ENCODE data around the gene ARHGAP42.

Gene ARHGAP42

DNA sequence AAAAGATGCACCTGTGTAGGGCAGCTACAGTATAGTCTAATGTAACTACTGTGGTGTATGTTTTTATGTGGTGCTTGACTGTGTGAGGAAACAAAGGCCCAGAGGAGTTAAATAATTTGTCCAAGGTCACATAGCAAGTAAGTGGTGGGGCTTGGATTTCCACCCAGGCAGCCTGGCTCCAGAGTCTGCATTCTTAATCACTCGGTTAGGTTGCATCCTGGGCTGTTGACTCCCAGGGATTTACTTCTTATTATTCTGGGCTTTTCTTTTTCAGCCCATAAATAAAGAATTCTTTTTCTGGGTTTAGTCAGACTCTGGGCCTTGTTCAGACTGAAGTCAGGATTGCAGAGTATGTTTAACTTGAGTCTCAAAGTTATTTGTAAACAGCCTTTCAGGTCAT is 82.1 kb downstream of the ARHGAP42 start:
- TF ChIP-seq TAF1 (IDR thresholded peaks at IDR 0.05; ENCODE audit: low read depth, low read length): no peak
- no peak for TF ChIP-seq SPI1 (IDR thresholded peaks at IDR 0.05; ENCODE audit: low read depth, low read length)
- TF ChIP-seq POLR2AphosphoS5 (IDR thresholded peaks at IDR 0.05; ENCODE audit: low read depth, low read length): no peak
- no peak for TF ChIP-seq PAX5 (IDR thresholded peaks at IDR 0.05; ENCODE audit: insufficient read depth, low read length, severe bottlenecking)
- no peak for TF ChIP-seq POLR2A (IDR thresholded peaks at IDR 0.05; ENCODE audit: low read depth, low read length)
- no peak for TF ChIP-seq POU2F2 (IDR thresholded peaks at IDR 0.05; ENCODE audit: low read depth, low read length)
- FAIRE-seq (no peak), DNase-seq (ENCODE audit: insufficient read length, low spot score) (no peak)

GRCh38 chr11:100769617-100770016 is 82.5 kb downstream of the ARHGAP42 start:
- TF ChIP-seq POLR2AphosphoS5 (IDR thresholded peaks at IDR 0.05; ENCODE audit: low read depth, low read length): no peak
- no peak for TF ChIP-seq POLR2A (IDR thresholded peaks at IDR 0.05; ENCODE audit: low read depth, low read length)
- no peak for TF ChIP-seq TAF1 (IDR thresholded peaks at IDR 0.05; ENCODE audit: low read depth, low read length)
- TF ChIP-seq POU2F2 (IDR thresholded peaks at IDR 0.05; ENCODE audit: low read depth, low read length): no peak
- no peak for TF ChIP-seq PAX5 (IDR thresholded peaks at IDR 0.05; ENCODE audit: insufficient read depth, low read length, severe bottlenecking)
- no peak for TF ChIP-seq SPI1 (IDR thresholded peaks at IDR 0.05; ENCODE audit: low read depth, low read length)
- FAIRE-seq (no peak), DNase-seq (ENCODE audit: insufficient read length, low spot score) (no peak)

- DNase-seq (ENCODE audit: insufficient read length, low spot score): no peak
- TF ChIP-seq TAF1 (IDR thresholded peaks at IDR 0.05; ENCODE audit: low read depth, low read length): no peak
- no peak for TF ChIP-seq POLR2AphosphoS5 (IDR thresholded peaks at IDR 0.05; ENCODE audit: low read depth, low read length)
- TF ChIP-seq PAX5 (IDR thresholded peaks at IDR 0.05; ENCODE audit: insufficient read depth, low read length, severe bottlenecking): no peak
- TF ChIP-seq POLR2A (IDR thresholded peaks at IDR 0.05; ENCODE audit: low read depth, low read length): no peak
- TF ChIP-seq SPI1 (IDR thresholded peaks at IDR 0.05; ENCODE audit: low read depth, low read length): no peak
- no peak for TF ChIP-seq POU2F2 (IDR thresholded peaks at IDR 0.05; ENCODE audit: low read depth, low read length)
- no peak for FAIRE-seq
Measured at GRCh38 chr11:100774132-100774531, 87.0 kb downstream of the ARHGAP42 start.

- FAIRE-seq (no peak), DNase-seq (ENCODE audit: insufficient read length, low spot score) (no peak)
- no peak for TF ChIP-seq POLR2AphosphoS5 (IDR thresholded peaks at IDR 0.05; ENCODE audit: low read depth, low read length)
- TF ChIP-seq POLR2A (IDR thresholded peaks at IDR 0.05; ENCODE audit: low read depth, low read length): no peak
Measured at GRCh38 chr11:100774859-100775258, 87.8 kb downstream of the ARHGAP42 start.

GRCh38 chr11:100776212-100776896 is 89.3 kb downstream of the ARHGAP42 start:
- no peak for TF ChIP-seq PAX5 (IDR thresholded peaks at IDR 0.05; ENCODE audit: insufficient read depth, low read length, severe bottlenecking)
- no peak for TF ChIP-seq POLR2AphosphoS5 (IDR thresholded peaks at IDR 0.05; ENCODE audit: low read depth, low read length)
- no peak for TF ChIP-seq SPI1 (IDR thresholded peaks at IDR 0.05; ENCODE audit: low read depth, low read length)
- TF ChIP-seq POLR2A (IDR thresholded peaks at IDR 0.05; ENCODE audit: low read depth, low read length): no peak
- TF ChIP-seq POU2F2 (IDR thresholded peaks at IDR 0.05; ENCODE audit: low read depth, low read length): no peak
- TF ChIP-seq TAF1 (IDR thresholded peaks at IDR 0.05; ENCODE audit: low read depth, low read length): no peak
- no peak for FAIRE-seq
- DNase-seq (ENCODE audit: insufficient read length, low spot score): no peak

GRCh38 chr11:100777103-100777502 is 90.0 kb downstream of the ARHGAP42 start:
- no peak for TF ChIP-seq POU2F2 (IDR thresholded peaks at IDR 0.05; ENCODE audit: low read depth, low read length)
- DNase-seq (ENCODE audit: insufficient read length, low spot score) (no peak), FAIRE-seq (no peak)

GRCh38 chr11:100777736-100778135 is 90.6 kb downstream of the ARHGAP42 start:
- TF ChIP-seq POU2F2 (IDR thresholded peaks at IDR 0.05; ENCODE audit: low read depth, low read length) (no peak), PAX5 (IDR thresholded peaks at IDR 0.05; ENCODE audit: insufficient read depth, low read length, severe bottlenecking) (no peak), POLR2AphosphoS5 (IDR thresholded peaks at IDR 0.05; ENCODE audit: low read depth, low read length) (no peak), TAF1 (IDR thresholded peaks at IDR 0.05; ENCODE audit: low read depth, low read length) (no peak), SPI1 (IDR thresholded peaks at IDR 0.05; ENCODE audit: low read depth, low read length) (no peak), POLR2A (IDR thresholded peaks at IDR 0.05; ENCODE audit: low read depth, low read length) (no peak)
- DNase-seq (ENCODE audit: insufficient read length, low spot score) (no peak), FAIRE-seq (no peak)

DNA sequence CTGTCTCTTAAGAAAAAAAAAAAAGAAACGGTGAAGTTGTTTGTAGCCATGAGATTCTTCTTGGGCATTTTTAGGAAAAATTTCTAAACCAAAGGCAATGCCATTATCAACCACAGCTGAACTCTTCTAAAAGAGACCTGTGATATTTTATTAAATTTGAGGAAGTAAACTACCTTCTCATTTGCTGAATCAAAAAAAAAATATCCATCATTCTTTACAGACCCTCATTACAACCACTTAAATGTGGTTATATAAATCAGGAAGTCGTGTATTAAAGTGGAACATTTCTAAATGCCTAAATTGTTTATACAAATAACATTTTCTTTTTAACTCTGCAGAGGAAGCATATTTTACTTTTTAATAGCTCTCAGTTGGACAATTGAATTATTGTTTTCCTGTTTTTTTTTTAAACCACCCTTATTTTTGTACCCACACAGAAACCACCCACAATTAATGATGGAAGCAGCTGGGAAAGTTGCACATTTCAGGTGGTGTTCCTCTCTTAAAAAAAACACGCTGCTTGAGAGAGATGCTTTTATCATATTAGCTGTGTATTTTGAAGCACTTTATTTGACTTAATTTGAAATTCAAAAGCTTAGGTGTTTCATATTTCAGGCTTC is 91.2 kb downstream of the ARHGAP42 start:
- FAIRE-seq (no peak), DNase-seq (ENCODE audit: insufficient read length, low spot score) (no peak)
- TF ChIP-seq POLR2A (IDR thresholded peaks at IDR 0.05; ENCODE audit: low read depth, low read length) (no peak), TAF1 (IDR thresholded peaks at IDR 0.05; ENCODE audit: low read depth, low read length) (no peak), PAX5 (IDR thresholded peaks at IDR 0.05; ENCODE audit: insufficient read depth, low read length, severe bottlenecking) (no peak), SPI1 (IDR thresholded peaks at IDR 0.05; ENCODE audit: low read depth, low read length) (no peak)

GRCh38 chr11:100780470-100780869 is 93.4 kb downstream of the ARHGAP42 start:
- TF ChIP-seq POLR2A (IDR thresholded peaks at IDR 0.05; ENCODE audit: low read depth, low read length) (no peak), PAX5 (IDR thresholded peaks at IDR 0.05; ENCODE audit: insufficient read depth, low read length, severe bottlenecking) (no peak), SPI1 (IDR thresholded peaks at IDR 0.05; ENCODE audit: low read depth, low read length) (no peak), POLR2AphosphoS5 (IDR thresholded peaks at IDR 0.05; ENCODE audit: low read depth, low read length) (no peak)
- FAIRE-seq (no peak), DNase-seq (ENCODE audit: insufficient read length, low spot score) (no peak)
